Bronchial epithelial cell (primary cell): ENCODE results near the gene ZNF423. TPM values are rescaled to one million over a fixed set of nuclear protein-coding genes. Genes with fewer than 3 reads are reported as not detected.

Experiments used
- DNase-seq: peaks from one replicate; pipeline ENCODE4 v3.0.0-alpha.2; 2010; ENCODE audit warnings: low read depth
- FAIRE-seq: peaks from 2 replicates; lab custom pipeline; 2011; peaks lifted over from hg19 to GRCh38; lab: Jason Lieb, UNC
- H3K27me3 ChIP-seq: 2 replicates; pipeline ENCODE4 v1.5.1; 2011; ENCODE audit warnings: low read length; ENCODE audit not compliant: control insufficient read depth, insufficient read depth
- H3K36me3 ChIP-seq: 2 replicates; pipeline ENCODE4 v1.5.1; 2011; ENCODE audit warnings: low read length; ENCODE audit not compliant: control insufficient read depth, insufficient read depth
- H3K4me3 ChIP-seq: 2 replicates; pipeline ENCODE4 v1.5.1; 2011; ENCODE audit warnings: mild to moderate bottlenecking, low read depth, low read length, control low read depth
- total RNA-seq: library from RNA; depleted of rRNA; stranded (reverse); fragments of >200 nt; gene quantifications from 2 replicates; pipeline ENCODE4 v1.2.1, GENCODE V29; 2014
- TF ChIP-seq, protein P1 (sequence below): IDR thresholded peaks from 2 replicates; pipeline ENCODE4 v1.5.1; 2011; ENCODE audit warnings: mild to moderate bottlenecking, moderate library complexity, low read length, control low read depth, inconsistent platforms; ENCODE audit not compliant: insufficient read depth, severe bottlenecking

The ZNF423 gene
- total RNA-seq, 1 donor from 2014 or later = under 0.01 TPM

DNA sequence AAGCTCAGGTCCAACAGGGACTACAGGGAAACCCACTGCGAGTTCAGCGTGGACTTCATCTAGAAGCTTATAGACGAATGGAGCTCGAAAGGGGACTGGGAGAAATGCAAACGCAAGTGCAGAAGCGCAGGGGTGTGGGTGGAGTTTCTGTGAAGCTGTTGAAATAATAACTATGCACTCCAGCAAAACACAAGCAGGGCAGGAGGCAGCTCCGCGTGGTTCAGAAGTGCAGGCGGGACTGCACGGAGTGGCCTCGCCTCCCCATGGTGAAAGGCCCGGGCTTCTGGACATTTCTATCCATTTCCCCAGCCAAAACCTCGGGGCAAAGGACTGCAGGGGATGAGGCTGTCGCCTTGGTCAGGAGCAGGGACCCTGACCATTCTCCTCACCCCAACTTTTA is 74.5 kb downstream of the ZNF423 start:
- H3K27me3 ChIP-seq = no peaks in the 10 kb centered on the region

DNA sequence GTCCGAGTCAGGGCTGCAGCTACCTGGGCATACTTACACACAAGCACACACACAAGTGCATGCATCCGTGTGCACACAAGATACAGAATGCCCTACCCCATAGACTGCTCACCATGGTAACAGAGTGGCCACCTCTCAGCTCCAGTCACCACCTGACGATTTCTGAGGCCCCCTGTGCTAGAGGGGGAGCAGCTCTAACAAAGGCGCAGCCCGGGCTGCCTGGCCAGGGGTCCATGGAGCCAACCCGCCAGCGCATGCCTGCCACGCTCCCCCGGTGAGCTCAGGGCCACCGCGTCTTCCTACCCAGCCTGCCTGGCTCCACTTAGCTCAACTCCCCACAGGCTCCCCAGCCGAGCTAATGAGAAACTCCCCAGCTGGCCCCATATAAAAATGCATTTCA is 75.5 kb downstream of the ZNF423 start:
- Histone ChIP-seq H3K4me3 (no peak overlapping the region), H3K36me3 (no peaks in the 10 kb centered on the region), H3K27me3 (no peaks in the 10 kb centered on the region)
- TF ChIP-seq, protein P1, sequence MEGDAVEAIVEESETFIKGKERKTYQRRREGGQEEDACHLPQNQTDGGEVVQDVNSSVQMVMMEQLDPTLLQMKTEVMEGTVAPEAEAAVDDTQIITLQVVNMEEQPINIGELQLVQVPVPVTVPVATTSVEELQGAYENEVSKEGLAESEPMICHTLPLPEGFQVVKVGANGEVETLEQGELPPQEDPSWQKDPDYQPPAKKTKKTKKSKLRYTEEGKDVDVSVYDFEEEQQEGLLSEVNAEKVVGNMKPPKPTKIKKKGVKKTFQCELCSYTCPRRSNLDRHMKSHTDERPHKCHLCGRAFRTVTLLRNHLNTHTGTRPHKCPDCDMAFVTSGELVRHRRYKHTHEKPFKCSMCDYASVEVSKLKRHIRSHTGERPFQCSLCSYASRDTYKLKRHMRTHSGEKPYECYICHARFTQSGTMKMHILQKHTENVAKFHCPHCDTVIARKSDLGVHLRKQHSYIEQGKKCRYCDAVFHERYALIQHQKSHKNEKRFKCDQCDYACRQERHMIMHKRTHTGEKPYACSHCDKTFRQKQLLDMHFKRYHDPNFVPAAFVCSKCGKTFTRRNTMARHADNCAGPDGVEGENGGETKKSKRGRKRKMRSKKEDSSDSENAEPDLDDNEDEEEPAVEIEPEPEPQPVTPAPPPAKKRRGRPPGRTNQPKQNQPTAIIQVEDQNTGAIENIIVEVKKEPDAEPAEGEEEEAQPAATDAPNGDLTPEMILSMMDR = no peak
- DNase-seq (no peak), FAIRE-seq (no peak)

More for the DNA sequence above, 74.5 kb downstream of the ZNF423 start:
- Histone ChIP-seq H3K36me3 (no peaks in the 10 kb centered on the region), H3K4me3 (no peak overlapping the region)
- no peak for DNase-seq
- TF ChIP-seq, protein P1 = no peak
- no peak for FAIRE-seq

- DNase-seq = no peak
- Histone ChIP-seq H3K4me3 (no peak overlapping the region), H3K36me3 (no peaks in the 10 kb centered on the region), H3K27me3 (no peaks in the 10 kb centered on the region)
- no peak for FAIRE-seq
- TF ChIP-seq, protein P1 = no peak
These were observed 75.9 kb downstream of the ZNF423 start for GRCh38 chr16:49779979-49780378.

- TF ChIP-seq, protein P1 = no peak
- DNase-seq (no peak), FAIRE-seq (no peak)
- no peak overlapping the region for H3K4me3 ChIP-seq
- H3K36me3 ChIP-seq = no peaks in the 10 kb centered on the region
- H3K27me3 ChIP-seq = no peaks in the 10 kb centered on the region
These were observed 77.5 kb downstream of the ZNF423 start for GRCh38 chr16:49778202-49778930.

DNA sequence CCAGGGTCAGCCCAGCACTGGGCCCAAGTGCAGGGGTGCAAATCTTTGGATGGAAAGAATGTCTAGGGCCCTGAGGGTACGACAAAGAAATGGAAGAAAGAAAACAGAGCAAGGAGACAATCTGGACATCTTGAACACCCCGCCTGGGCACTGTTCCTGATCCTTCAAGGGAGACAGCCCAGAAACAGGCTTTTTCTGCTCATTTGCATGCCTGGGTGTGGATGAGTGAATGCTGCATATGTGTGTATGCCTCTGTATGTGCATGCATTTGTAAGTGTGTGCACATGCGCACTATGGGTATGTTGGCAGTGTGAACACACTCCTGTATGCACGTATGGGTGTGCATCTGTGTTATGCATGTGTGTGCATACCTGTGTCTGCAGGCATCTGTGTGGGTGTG is 79.2 kb downstream of the ZNF423 start:
- TF ChIP-seq, protein P1 = no peak
- Histone ChIP-seq H3K36me3 (no peaks in the 10 kb centered on the region), H3K4me3 (no peak overlapping the region), H3K27me3 (no peaks in the 10 kb centered on the region)
- DNase-seq (no peak), FAIRE-seq (peak; percentile 28)

DNA sequence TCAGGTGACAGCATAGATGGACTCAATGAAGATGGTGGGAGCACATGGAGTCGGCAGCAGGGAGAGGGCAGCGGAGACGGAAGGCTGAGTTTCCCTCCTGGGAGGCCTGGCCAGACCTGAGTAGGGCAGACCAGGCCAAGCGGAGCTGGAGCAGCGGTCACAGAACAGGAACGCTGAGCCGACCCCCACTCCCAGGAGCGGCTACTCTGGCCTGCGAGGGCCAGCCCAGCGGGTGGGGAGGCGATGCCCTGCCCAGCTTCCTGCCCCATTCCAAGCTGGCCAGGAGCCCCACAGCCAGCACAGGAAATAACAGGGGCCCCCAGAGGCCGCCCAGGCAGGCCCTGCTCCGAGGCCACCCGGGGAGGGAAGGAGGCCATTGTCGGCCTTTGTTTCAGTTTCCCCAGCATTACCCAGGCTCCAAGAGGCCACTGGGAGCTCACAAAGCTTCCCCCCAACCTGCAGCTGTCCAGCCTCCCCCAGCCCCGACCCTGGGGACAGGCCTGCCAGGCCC is 79.8 kb downstream of the ZNF423 start:
- Histone ChIP-seq H3K36me3 (no peaks in the 10 kb centered on the region), H3K27me3 (no peaks in the 10 kb centered on the region), H3K4me3 (no peak overlapping the region)
- TF ChIP-seq, protein P1 = no peak
- DNase-seq (no peak), FAIRE-seq (no peak)
